Mucosa of stomach (tissue), 1 donor: ENCODE results near the gene DPP10.

Experiments
- H3K27me3 ChIP-seq: one replicate; pipeline ENCODE4 v1.7.0; 2013; ENCODE audit warnings: mild to moderate bottlenecking, low read length; ENCODE audit not compliant: control insufficient read depth, insufficient read depth
- H3K36me3 ChIP-seq: one replicate; pipeline ENCODE4 v1.7.0; 2013; ENCODE audit warnings: low read length; ENCODE audit not compliant: control insufficient read depth, insufficient read depth
- H3K4me1 ChIP-seq: one replicate; pipeline ENCODE4 v1.7.0; 2013; ENCODE audit warnings: mild to moderate bottlenecking, low read length; ENCODE audit not compliant: control insufficient read depth, insufficient read depth
- H3K4me3 ChIP-seq: one replicate; pipeline ENCODE4 v1.7.0; 2013; ENCODE audit warnings: low read length
- H3K9ac ChIP-seq: one replicate; pipeline ENCODE4 v1.7.0; 2013; ENCODE audit warnings: mild to moderate bottlenecking, low read length, moderate library complexity
- H3K9me3 ChIP-seq: one replicate; pipeline ENCODE4 v1.7.0; 2013; ENCODE audit warnings: mild to moderate bottlenecking, low read length, moderate library complexity; ENCODE audit not compliant: control insufficient read depth
- donor health status: Pancreatic carcinoma.

DPP10 gene

GRCh38 chr2:114628481-114628880, 186.0 kb downstream of the DPP10 start:
- no peak overlapping the region for H3K9ac ChIP-seq
- no peaks in the 10 kb centered on the region for H3K36me3 ChIP-seq
- H3K9me3 ChIP-seq: no peaks in the 10 kb centered on the region
- H3K4me1 ChIP-seq: no peaks in the 10 kb centered on the region
- H3K4me3 ChIP-seq: no peak overlapping the region
- H3K27me3 ChIP-seq: no peaks in the 10 kb centered on the region

GRCh38 chr2:114631146-114631545, 188.7 kb downstream of the DPP10 start:
- Histone ChIP-seq H3K4me1 (no peaks in the 10 kb centered on the region), H3K9me3 (no peaks in the 10 kb centered on the region), H3K27me3 (no peaks in the 10 kb centered on the region)

GRCh38 chr2:114642166-114642770, 199.8 kb downstream of the DPP10 start:
- no peaks in the 10 kb centered on the region for H3K36me3 ChIP-seq
- H3K9me3 ChIP-seq: no peaks in the 10 kb centered on the region
- H3K27me3 ChIP-seq: no peaks in the 10 kb centered on the region
- H3K4me3 ChIP-seq: no peak overlapping the region
- H3K9ac ChIP-seq: no peak overlapping the region
- no peaks in the 10 kb centered on the region for H3K4me1 ChIP-seq

More at GRCh38 chr2:114631146-114631545, 188.7 kb downstream of the DPP10 start:
- no peak overlapping the region for H3K9ac ChIP-seq
- no peaks in the 10 kb centered on the region for H3K36me3 ChIP-seq
- H3K4me3 ChIP-seq: no peak overlapping the region

GRCh38 chr2:114642988-114643553, 200.6 kb downstream of the DPP10 start:
- Histone ChIP-seq H3K4me1 (no peaks in the 10 kb centered on the region), H3K36me3 (no peaks in the 10 kb centered on the region), H3K9ac (no peak overlapping the region), H3K27me3 (no peaks in the 10 kb centered on the region), H3K9me3 (no peaks in the 10 kb centered on the region), H3K4me3 (no peak overlapping the region)

GRCh38 chr2:114651933-114652332, 209.5 kb downstream of the DPP10 start:
- no peaks in the 10 kb centered on the region for H3K9me3 ChIP-seq
- no peak overlapping the region for H3K4me3 ChIP-seq
- H3K9ac ChIP-seq: no peak overlapping the region
- no peaks in the 10 kb centered on the region for H3K36me3 ChIP-seq
- no peaks in the 10 kb centered on the region for H3K27me3 ChIP-seq
- H3K4me1 ChIP-seq: no peaks in the 10 kb centered on the region

- Histone ChIP-seq H3K4me3 (no peak overlapping the region), H3K4me1 (no peaks in the 10 kb centered on the region), H3K27me3 (no peaks in the 10 kb centered on the region), H3K9me3 (no peaks in the 10 kb centered on the region), H3K36me3 (no peaks in the 10 kb centered on the region), H3K9ac (no peak overlapping the region)
These were observed 217.4 kb downstream of the DPP10 start for GRCh38 chr2:114659880-114660279.

GRCh38 chr2:114661971-114662939, 219.8 kb downstream of the DPP10 start:
- H3K4me3 ChIP-seq: no peak overlapping the region
- no peaks in the 10 kb centered on the region for H3K36me3 ChIP-seq
- H3K9ac ChIP-seq: peak overlapping the region; percentile 28
- H3K27me3 ChIP-seq: no peaks in the 10 kb centered on the region
- H3K4me1 ChIP-seq: no peaks in the 10 kb centered on the region
- no peaks in the 10 kb centered on the region for H3K9me3 ChIP-seq

- Histone ChIP-seq H3K36me3 (no peaks in the 10 kb centered on the region), H3K4me3 (no peak overlapping the region), H3K9me3 (no peaks in the 10 kb centered on the region)
These were observed 226.0 kb downstream of the DPP10 start for GRCh38 chr2:114668415-114668814.

GRCh38 chr2:114683251-114683650, 240.8 kb downstream of the DPP10 start:
- Histone ChIP-seq H3K27me3 (no peaks in the 10 kb centered on the region), H3K9ac (no peak overlapping the region), H3K9me3 (no peaks in the 10 kb centered on the region), H3K4me3 (no peak overlapping the region), H3K36me3 (no peaks in the 10 kb centered on the region), H3K4me1 (no peaks in the 10 kb centered on the region)

More at GRCh38 chr2:114668415-114668814, 226.0 kb downstream of the DPP10 start:
- Histone ChIP-seq H3K9ac (no peak overlapping the region), H3K27me3 (no peaks in the 10 kb centered on the region), H3K4me1 (no peaks in the 10 kb centered on the region)

- H3K4me1 ChIP-seq: no peaks in the 10 kb centered on the region
- H3K9ac ChIP-seq: no peak overlapping the region
- H3K36me3 ChIP-seq: no peaks in the 10 kb centered on the region
- no peak overlapping the region for H3K4me3 ChIP-seq
- no peaks in the 10 kb centered on the region for H3K9me3 ChIP-seq
- H3K27me3 ChIP-seq: no peaks in the 10 kb centered on the region
These were observed 242.0 kb downstream of the DPP10 start for GRCh38 chr2:114684403-114684802.

- Histone ChIP-seq H3K4me1 (no peaks in the 10 kb centered on the region), H3K9me3 (no peaks in the 10 kb centered on the region), H3K9ac (no peak overlapping the region), H3K4me3 (no peak overlapping the region), H3K36me3 (no peaks in the 10 kb centered on the region), H3K27me3 (no peaks in the 10 kb centered on the region)
These were observed 242.7 kb downstream of the DPP10 start for GRCh38 chr2:114685102-114685501.

- Histone ChIP-seq H3K9ac (no peak overlapping the region), H3K9me3 (no peaks in the 10 kb centered on the region), H3K36me3 (no peaks in the 10 kb centered on the region)
These were observed 245.8 kb downstream of the DPP10 start for GRCh38 chr2:114688241-114688640.

More at GRCh38 chr2:114688241-114688640, 245.8 kb downstream of the DPP10 start:
- H3K4me1 ChIP-seq: no peaks in the 10 kb centered on the region
- no peak overlapping the region for H3K4me3 ChIP-seq
- H3K27me3 ChIP-seq: no peaks in the 10 kb centered on the region
